Activated CD4-positive, CD25-positive, alpha-beta regulatory T cell treated with anti-CD3 and anti-CD28 coated beads, Interleukin-2, amount 50 U/mL, for 16 hours (primary cell): ENCODE results near the gene QARS1.

Experiments
- DNase-seq: peaks from one replicate; pipeline ENCODE4 v3.0.0-alpha.2; 2020; ENCODE audit warnings: low read depth, low spot score

QARS1 gene

GRCh38 chr3:49104427-49105291, at the start of gene QARS1:
Gene QARS1, minus strand, starts transcription at chr3:49104757. Its CDS starts 24 bp downstream, at chr3:49104733.
- peak; percentile 82 for DNase-seq

- no peak for DNase-seq
Measured at GRCh38 chr3:49153349-49153912, 48.9 kb upstream of the QARS1 start.

- no peak for DNase-seq
Measured at GRCh38 chr3:49151610-49152009, 47.1 kb upstream of the QARS1 start.

GRCh38 chr3:49148159-49148558, 43.6 kb upstream of the QARS1 start:
- DNase-seq = no peak

GRCh38 chr3:49140080-49140479, 35.5 kb upstream of the QARS1 start:
- DNase-seq = no peak

GRCh38 chr3:49135499-49135898, 30.9 kb upstream of the QARS1 start:
- DNase-seq = no peak

- no peak for DNase-seq
Measured at GRCh38 chr3:49134471-49135265, 30.1 kb upstream of the QARS1 start.

- no peak for DNase-seq
Measured at GRCh38 chr3:49133226-49133951, 28.8 kb upstream of the QARS1 start.

- no peak for DNase-seq
Measured at GRCh38 chr3:49132437-49133225, 28.1 kb upstream of the QARS1 start, which contains the start of gene LAMB2. Gene LAMB2, minus strand, starts transcription at chr3:49133050. Its CDS starts 183 bp downstream, at chr3:49132867.

GRCh38 chr3:49132073-49132436, 27.5 kb upstream of the QARS1 start:
- DNase-seq = no peak

GRCh38 chr3:49131576-49131975, 27.0 kb upstream of the QARS1 start:
- DNase-seq = no peak

- DNase-seq = no peak
Measured at GRCh38 chr3:49131040-49131439, 26.5 kb upstream of the QARS1 start.

- DNase-seq = no peak
Measured at GRCh38 chr3:49124991-49125670, 20.6 kb upstream of the QARS1 start.

- DNase-seq = no peak
Measured at GRCh38 chr3:49124203-49124602, 19.6 kb upstream of the QARS1 start.

- no peak for DNase-seq
Measured at GRCh38 chr3:49123687-49124086, 19.1 kb upstream of the QARS1 start.

- no peak for DNase-seq
Measured at GRCh38 chr3:49122886-49123545, 18.5 kb upstream of the QARS1 start.

GRCh38 chr3:49122451-49122850, 17.9 kb upstream of the QARS1 start:
- DNase-seq = no peak

- DNase-seq = no peak
Measured at GRCh38 chr3:49122022-49122421, 17.5 kb upstream of the QARS1 start.

- no peak for DNase-seq
Measured at GRCh38 chr3:49121132-49121736, 16.7 kb upstream of the QARS1 start.
